ENCODE results near the gene ITPR1.

ITPR1 gene

GRCh38 chr3:4533489-4534443, 40.6 kb downstream of the ITPR1 start:
- DNase-seq (ENCODE audit: low spot score): no peak

DNA sequence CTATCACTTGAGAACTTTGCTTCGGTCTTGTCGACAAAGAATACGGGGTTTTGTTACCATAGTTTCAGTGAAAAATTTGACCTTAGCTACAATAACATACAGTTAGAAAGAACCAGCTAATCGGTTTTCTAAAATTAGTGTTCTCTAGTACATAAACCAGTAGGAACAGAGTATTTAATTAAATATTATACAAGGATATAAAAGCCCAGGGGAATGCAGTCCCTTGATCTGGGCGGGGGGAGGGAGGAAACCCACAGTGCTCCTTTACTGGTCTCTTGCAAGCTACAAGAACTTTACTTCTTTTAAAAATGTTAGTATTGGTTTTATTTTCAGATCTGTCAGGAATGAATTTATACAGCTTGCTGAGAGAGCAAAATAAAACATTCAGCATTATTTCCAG, 41.8 kb downstream of the ITPR1 start:
- DNase-seq (ENCODE audit: low spot score): no peak

- no peak for DNase-seq (ENCODE audit: low spot score)
Observed at GRCh38 chr3:4536260-4536659, 43.1 kb downstream of the ITPR1 start.

GRCh38 chr3:4540267-4540666, 47.1 kb downstream of the ITPR1 start:
- no peak for DNase-seq (ENCODE audit: low spot score)

DNA sequence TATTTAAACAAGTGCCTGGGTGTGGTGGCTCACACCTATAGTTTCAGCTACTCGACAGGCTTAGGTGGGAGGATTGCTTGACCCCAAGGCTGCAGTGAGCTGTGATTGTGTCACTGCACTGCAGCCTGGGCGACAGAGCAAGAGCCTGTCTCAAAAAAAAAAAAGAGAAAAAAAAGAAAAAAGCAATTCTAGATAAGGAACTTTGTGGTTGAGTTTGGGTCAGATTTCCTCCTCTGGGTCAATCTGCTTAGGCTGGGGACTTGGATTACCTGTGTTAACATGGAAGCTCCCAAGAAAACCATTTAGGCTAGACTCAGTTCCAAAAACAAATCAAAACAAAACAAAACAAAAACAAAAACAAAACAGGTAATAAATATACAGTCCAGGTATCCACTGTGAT, 50.0 kb downstream of the ITPR1 start:
- DNase-seq (ENCODE audit: low spot score): no peak

GRCh38 chr3:4546346-4547178, 53.4 kb downstream of the ITPR1 start:
- DNase-seq (ENCODE audit: low spot score): no peak

GRCh38 chr3:4547799-4548198, 54.7 kb downstream of the ITPR1 start:
- no peak for DNase-seq (ENCODE audit: low spot score)

DNA sequence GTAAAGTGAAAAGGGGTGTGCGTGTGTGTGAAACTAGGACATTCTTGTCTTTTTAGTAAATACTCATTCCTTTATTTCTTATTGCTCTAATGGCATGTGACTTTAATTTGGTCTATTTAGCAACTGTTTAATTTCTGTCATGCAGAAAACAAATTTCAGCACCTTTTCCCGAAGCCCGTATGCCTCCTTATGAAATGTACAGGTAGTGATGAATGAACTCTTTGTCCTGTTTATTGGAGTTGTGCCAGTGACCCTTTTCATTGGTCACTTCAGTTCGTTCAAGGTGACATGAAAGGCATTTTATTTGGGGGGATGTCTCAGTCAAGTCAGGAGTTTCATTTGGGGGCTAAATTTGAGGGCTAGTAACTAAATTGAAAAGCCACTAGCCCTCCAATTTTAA, 55.2 kb downstream of the ITPR1 start:
- DNase-seq (ENCODE audit: low spot score): no peak

GRCh38 chr3:4548780-4549179, 55.6 kb downstream of the ITPR1 start:
- no peak for DNase-seq (ENCODE audit: low spot score)

DNA sequence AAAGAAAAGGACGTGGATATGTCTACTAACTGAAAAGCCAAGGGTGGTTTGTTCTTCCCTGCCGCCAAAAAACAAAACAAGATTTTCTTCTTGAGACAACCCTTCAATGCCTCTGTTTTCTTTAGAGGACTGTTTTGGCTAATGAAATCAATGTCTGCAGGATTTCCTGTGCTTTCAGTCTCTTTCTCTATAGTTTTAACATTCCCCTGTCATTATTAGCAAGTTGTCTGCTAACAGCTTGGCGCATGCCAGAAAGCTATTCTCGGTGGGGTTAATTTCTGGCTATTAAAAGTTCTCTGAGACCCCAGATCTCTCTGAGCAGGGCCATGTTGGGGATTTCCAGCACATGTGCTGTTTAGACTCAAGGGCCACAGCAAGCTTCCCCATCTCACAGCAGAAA, 56.7 kb downstream of the ITPR1 start:
- no peak for DNase-seq (ENCODE audit: low spot score)

GRCh38 chr3:4551051-4551711, 58.0 kb downstream of the ITPR1 start:
- DNase-seq (ENCODE audit: low spot score): no peak

GRCh38 chr3:4551794-4552442, 58.8 kb downstream of the ITPR1 start:
- DNase-seq (ENCODE audit: low spot score): no peak

DNA sequence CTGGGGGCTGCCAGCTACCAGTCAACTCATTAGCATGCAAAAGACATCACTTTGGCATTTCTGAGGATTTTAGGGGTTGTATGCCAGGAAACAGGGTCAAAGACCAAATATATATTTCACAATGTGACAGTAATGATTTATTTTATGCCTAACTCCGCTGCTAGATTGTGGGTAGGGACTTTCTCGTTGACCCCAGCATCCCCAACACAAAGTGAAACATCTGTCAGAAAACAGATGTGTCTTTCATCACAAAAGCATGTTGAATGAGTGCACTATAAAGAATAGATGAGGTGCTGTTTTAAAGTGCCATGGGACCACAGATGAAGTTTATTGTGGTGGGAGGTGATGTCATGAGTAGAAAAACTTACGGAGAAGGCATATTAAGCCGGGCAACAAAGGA, 59.7 kb downstream of the ITPR1 start:
- DNase-seq (ENCODE audit: low spot score): no peak

DNA sequence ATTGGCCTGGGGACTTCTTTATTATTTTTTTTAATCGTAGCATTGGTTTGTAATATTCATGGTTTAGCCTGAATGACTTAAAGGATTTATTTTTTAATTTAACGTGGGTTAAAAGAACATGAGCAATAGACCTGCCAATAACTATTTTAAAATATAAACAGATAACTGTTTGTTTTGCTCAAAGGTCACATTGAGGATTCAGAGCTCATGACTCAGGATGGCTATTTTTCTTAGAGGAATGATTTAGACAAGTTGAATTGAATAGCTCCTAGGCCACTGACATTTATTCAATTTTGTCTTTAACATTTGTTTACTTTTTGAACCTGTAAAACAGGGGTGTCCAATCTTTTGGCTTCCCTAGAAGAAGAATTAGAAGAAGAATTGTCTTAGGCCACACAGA, 68.5 kb downstream of the ITPR1 start:
- DNase-seq (ENCODE audit: low spot score): no peak

- no peak for DNase-seq (ENCODE audit: low spot score)
Observed at GRCh38 chr3:4562595-4562994, 69.4 kb downstream of the ITPR1 start.

- DNase-seq (ENCODE audit: low spot score): no peak
Observed at GRCh38 chr3:4564270-4564669, 71.1 kb downstream of the ITPR1 start.

GRCh38 chr3:4564928-4565586, 71.9 kb downstream of the ITPR1 start:
- no peak for DNase-seq (ENCODE audit: low spot score)

DNA sequence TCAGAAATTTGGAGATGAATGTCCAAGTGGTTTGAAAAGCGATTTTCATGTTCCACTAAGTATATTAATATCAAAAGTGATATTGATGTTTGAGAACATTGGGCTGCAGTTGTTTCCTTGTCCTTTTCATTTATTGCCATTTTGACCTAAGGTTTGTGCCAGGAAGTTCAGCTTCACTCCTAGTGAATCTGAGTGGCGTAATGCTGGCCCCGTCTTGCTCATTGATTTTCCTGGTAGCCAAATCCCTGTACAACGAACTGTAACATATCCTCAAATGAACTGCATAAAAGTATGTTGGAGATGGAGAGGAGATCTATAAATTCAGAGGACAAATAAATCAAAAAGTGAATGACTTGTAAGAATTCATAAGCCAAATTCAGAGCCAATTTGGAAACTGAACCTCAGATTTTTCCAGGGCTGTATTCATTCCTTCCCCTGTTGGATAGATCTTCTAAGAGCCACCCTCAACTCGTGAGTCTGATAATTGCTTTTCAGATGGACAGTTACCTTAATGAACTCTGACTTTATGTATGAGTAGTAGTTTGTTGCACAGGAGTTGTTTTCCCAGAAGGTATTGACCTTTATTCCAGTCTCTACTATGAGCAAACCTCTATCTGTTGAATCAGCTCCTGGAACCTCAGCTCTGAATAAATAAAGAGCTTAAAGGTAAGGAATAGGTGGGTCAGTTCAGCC, 72.8 kb downstream of the ITPR1 start:
- no peak for DNase-seq (ENCODE audit: low spot score)

- DNase-seq (ENCODE audit: low spot score): no peak
Observed at GRCh38 chr3:4568841-4569240, 75.7 kb downstream of the ITPR1 start.

- no peak for DNase-seq (ENCODE audit: low spot score)
Observed at GRCh38 chr3:4570840-4571621, 77.9 kb downstream of the ITPR1 start.

All from D341Med (cell line).